HG02678 (cell line): Measurements from ENCODE around the gene ROR1.
"Not testable (repeated sequence)": the region's sequence is repeated elsewhere in the genome, so short reads cannot be mapped to it uniquely, and the experiment has no call there.

Source experiments
- ATAC-seq: cut with Tn5 transposase; IDR thresholded peaks from one replicate; pipeline ENCODE4 v1.9.1; 2021; ENCODE audit warnings: mild to moderate bottlenecking, moderate library complexity; ENCODE audit not compliant: unreplicated experiment

Gene ROR1

GRCh38 chr1:64197076-64197475, 423.3 kb downstream of the ROR1 start:
- ATAC-seq = no peak

- ATAC-seq = no peak
Observed at GRCh38 chr1:64199154-64199553, 425.3 kb downstream of the ROR1 start.

DNA sequence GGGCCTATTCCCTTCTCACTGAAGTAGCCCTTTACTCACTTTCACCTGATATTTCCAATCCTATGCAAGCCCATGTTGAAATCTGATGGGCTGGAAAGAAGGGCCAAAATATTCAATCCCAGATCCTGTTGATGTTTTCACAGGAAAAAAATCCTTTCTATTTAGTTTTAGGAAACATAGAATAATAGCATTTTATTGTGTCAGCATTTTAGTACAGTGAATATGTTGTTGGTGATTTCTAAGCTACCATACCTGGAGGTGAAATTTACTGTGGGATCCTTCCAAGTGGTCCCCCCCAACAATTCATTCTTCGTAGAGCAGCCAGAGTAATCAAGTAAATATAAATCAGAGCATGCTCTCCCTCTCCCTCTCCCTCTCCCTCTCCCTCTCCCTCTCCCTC, 426.2 kb downstream of the ROR1 start:
- no peak for ATAC-seq

- ATAC-seq = no peak
Observed at GRCh38 chr1:64203420-64203819, 429.6 kb downstream of the ROR1 start, which contains the start of gene UBE2U. UBE2U (plus strand) TSS chr1:64203623; CDS start chr1:64204051, 428 bp downstream.

GRCh38 chr1:64209221-64209620, 435.4 kb downstream of the ROR1 start:
- no peak for ATAC-seq

- no peak for ATAC-seq
Observed at GRCh38 chr1:64212031-64212430, 438.2 kb downstream of the ROR1 start.

DNA sequence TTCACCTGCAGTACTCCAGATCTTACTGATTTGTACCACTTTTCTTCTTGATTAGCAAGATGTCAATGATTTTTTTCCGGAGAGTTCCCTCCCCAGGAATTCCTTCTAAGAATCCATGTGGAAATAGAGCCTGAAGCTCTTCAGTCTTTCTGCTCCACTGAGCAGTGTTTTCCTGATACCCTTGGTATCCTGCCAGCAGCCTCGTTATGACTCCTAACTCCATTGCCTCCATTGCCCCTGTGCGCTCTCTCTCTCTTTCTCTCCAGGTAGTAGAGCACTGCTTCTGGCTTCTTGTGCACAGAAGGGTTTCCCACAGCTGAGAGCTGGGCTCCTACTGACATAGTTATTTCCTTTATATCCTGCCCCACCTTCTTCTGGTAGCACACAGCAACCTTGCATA, 441.8 kb downstream of the ROR1 start:
- no peak for ATAC-seq

GRCh38 chr1:64220241-64220640, 446.4 kb downstream of the ROR1 start:
- ATAC-seq = no peak

DNA sequence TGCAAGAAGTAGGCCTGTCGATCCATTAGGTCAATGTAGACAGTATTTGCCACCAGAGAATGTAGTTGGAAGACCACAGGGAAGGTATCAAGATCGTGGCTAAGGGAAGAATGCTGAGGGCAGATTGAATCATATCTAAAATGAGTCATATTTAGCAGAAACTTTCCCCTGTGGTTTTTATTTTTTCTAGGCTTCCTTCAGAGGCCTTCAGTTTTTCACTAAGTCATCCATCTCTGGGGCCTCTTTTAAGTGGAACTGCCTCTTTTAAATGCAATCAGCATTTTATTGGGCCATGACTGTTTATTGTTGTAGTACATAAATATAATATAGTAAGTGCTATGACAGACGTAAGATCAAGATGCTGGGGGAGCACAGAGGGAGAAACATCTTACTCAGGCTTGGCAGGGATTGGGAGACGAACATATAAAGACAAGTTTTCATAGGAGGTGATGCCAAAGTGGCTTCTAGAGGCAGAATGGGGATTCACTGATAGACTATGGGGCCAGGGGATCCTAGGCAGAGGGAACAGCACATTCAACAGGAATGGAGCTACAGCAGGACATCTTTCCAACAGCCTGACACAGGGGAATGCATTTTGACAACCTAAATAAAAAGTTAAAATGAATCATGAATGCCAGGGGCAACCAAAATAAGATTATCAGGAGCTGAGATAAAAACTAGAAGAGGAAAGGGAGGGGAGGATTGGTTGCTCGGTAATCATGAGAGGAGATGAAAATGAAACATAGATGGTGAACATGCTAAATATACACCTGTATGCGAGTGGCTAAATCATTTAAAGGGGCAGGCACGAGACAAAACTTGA, 449.7 kb downstream of the ROR1 start:
- peak; percentile 67 for ATAC-seq

DNA sequence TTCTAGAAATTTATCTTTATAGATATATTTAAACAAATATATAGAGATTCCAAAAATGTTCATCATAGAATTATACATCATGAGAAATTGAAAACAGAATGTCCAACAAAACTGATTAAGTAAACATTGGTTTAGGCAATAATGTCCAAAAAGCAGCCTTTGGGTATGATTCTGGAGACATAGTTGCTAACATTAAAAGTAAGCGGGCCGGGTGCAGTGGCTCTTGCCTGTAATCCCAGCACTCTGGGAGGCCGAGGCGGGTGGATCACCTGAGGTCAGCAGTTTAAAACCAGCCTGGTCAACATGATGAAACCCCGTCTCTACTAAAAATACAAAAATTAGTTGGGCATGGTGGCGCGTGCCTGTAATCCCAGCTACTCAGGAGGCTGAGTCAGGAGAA, 450.4 kb downstream of the ROR1 start:
- not testable (repeated sequence) for ATAC-seq

- no peak for ATAC-seq
Observed at GRCh38 chr1:64228167-64228957, 454.5 kb downstream of the ROR1 start.

- no peak for ATAC-seq
Observed at GRCh38 chr1:64229307-64229706, 455.5 kb downstream of the ROR1 start.
